ENCODE measurements around the gene RAET1E.
"Not testable (repeated sequence)": the region's sequence is repeated elsewhere in the genome, so short reads cannot be mapped to it uniquely, and the experiment has no call there.

The RAET1E gene

DNA sequence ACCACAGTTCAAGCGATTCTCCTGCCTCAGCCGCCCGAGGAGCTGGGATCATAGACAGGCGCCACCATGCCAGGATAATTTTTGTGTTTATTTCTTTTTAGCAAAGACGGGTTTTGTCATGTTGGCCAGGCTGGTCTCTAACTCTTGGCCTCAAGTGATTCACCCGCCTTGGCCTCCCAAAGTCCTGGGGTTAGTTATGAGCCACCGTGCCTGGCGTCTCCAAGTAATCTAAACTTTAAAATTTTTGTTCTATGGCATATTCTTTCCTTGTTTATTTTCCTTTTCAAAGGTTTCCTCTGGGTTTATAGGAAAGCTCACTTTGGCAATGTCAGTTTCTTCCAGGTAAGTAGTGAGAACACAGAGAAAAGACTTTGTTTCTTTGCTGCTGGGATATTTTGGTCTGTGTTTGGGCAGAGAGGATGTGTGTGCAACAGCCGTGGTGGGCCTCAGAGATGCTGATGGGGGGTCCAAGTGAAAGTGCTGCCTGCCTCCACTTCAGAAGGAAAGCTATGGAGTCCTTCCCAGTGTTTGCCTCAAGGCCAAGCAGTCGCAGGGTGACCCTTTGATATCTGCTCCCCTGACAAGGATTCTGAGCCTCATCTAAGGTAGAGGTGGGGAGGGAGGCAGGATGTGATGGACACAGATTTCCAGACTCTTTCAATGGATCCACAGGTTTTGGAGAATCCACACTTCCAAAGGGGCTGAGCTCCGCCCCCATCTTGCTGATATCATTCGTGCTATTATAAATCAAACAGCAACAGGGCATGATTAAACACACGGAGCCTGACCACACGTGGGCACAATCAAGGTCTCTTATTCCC is 36.1 kb downstream of the RAET1E start:
- no peak for DNase-seq (ENCODE audit: low read depth)

DNA sequence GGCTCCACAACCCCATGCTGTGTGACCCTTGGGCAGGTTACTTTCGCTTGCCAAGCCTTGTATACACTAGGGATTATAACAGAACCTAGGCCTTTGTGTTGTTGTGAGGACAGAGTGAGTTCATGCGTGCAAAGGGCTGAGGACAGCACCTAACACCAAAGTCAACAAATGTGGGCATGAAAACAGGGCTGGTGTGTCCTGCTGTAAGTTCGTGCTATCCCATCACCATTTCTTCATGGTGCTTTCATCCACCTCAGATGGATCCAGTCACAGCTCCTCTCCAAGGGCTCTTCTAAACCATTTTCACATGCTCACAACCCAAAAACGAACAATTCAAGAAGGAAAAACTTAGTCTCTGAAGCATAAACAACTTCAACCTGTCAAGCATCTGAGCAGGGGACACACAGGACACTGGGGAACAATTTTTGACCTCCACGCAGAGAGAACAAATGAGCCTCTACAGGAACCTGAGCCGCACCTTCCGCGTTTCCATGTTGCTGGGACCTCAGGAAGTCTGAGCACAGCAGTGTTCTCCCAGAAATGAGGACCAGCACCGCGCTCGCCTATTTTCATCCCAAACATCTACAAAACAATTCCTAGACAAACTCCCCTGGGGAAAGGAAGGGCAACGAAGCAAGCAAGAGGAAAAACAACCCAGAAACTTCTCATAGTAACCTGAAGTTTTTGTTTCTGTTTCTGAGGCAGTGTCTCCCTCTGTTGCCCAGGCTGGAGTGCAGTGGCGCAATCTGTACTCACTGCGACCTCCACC is 36.9 kb downstream of the RAET1E start:
- no peak for DNase-seq (ENCODE audit: low read depth)

- DNase-seq (ENCODE audit: low read depth): no peak
These were observed 37.4 kb downstream of the RAET1E start for GRCh38 chr6:149860513-149860833.

GRCh38 chr6:149859938-149860337 is 38.0 kb downstream of the RAET1E start:
- DNase-seq (ENCODE audit: low read depth): no peak

DNA sequence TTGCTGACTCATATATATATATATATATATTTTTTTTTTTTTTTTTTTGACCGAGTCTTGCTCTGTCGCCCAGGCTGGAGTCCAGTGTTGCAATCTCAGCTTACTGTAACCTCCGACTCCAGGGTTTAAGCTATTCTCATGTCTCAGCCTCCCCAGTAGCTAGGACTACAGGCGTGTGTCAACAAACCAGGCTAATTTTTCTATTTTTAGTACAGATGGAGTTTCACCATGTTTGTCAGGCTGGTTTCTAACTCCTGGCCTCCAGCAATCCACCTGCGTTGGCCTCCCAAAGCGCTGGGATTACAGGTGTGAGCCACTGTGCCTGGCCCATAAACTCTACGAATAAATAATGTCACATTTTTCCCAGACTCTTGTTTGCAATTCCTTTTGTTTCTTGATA is 38.5 kb downstream of the RAET1E start:
- DNase-seq (ENCODE audit: low read depth): no peak

- no peak for DNase-seq (ENCODE audit: low read depth)
These were observed 40.4 kb downstream of the RAET1E start for GRCh38 chr6:149857541-149857940.

- DNase-seq (ENCODE audit: low read depth): no peak
These were observed 41.5 kb downstream of the RAET1E start for GRCh38 chr6:149856256-149856994.

DNA sequence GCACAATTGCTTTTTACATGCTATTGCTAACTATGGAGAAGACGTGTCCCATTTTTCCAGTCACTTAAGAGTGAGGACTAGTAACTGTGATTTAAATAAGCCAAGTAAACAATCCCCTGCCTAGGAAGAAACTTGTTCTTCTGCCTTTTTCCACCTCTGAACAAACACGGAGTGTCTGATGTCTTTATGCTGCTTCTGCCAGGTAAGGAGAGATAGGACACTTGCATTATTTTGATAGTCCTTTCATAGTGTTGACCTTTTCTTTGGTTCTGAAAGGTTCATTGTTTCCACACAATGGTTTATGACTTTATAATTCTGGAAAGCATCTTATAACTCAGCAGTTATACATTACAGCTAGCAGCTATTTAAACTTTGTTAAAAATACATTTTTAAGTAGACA is 42.2 kb downstream of the RAET1E start:
- DNase-seq (ENCODE audit: low read depth): no peak

DNA sequence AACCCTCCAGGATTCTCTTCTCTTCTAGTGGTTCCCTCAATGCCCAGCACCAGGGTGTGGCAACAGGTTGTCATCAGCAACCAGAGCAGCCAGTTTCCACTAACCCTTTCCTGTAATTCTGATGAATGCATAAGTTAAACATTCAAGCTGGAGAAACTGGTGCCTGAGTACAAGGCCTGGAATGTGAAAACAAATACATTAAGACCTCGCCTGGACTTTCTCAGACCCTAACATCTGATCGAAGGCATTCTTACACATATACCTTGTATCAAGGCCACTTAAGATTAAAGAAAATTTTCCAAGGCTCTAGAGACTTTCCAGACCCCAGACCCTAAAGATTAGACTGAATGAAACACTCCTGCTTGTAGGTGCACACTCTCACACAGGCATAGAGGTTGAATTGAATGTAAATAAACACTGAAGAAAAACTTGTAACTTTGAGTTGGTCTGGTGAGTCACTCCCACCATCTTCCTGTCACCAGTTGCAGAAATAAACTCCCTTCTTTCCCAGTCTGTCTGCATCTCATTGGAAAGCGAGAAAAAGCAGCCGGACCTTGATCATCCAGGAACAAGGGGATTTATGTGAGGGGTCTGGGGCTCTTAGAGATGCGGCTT is 42.8 kb downstream of the RAET1E start:
- no peak for DNase-seq (ENCODE audit: low read depth)

- DNase-seq (ENCODE audit: low read depth): no peak
These were observed 43.4 kb downstream of the RAET1E start for GRCh38 chr6:149854532-149854931.

GRCh38 chr6:149854017-149854416 is 43.9 kb downstream of the RAET1E start:
- DNase-seq (ENCODE audit: low read depth): not testable (repeated sequence)

- DNase-seq (ENCODE audit: low read depth): no peak
These were observed 45.0 kb downstream of the RAET1E start for GRCh38 chr6:149852881-149853280.

DNA sequence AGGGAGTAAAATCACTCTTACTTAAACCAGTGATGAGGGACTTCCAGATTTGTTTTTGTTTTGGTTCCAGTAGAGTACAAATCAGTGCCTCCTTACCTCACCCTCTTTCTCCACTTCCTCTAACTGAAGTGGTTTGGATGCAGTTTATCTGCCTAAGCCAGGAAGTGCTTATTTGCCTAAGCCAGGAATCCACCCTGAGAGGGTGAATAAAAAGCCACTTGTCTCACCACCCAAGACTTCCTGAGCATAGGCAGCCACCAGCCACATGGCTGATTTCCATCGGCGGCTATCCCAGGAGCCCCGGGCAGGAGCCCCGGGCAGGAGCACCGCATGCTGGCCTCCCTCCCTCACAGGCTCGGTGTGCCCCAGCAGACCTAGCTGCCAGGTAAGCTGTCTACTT is 45.7 kb downstream of the RAET1E start:
- no peak for DNase-seq (ENCODE audit: low read depth)

GRCh38 chr6:149851461-149852110 is 46.3 kb downstream of the RAET1E start:
- no peak for DNase-seq (ENCODE audit: low read depth)

DNA sequence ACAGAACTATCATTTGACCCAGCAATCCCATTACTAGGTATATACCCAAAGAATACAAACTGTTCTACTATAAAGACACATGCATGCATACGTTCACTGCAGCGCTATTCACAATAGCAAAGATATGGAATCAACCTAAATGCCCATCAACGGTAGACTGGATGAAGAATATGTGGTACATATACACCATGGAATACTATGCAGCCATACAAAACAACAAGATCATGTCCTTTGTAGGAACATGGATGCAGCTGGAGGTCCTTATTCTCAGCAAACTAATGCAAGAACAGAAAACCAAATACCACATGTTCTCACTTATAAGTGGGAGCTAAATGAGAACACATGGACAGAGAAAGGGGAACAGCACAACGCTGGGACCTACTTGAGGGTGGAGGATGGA is 49.6 kb downstream of the RAET1E start:
- DNase-seq (ENCODE audit: low read depth): not testable (repeated sequence)

All from activated T-cell treated with anti-CD3 and anti-CD28 coated beads for 24 hours (primary cell).